Daoy (cell line): Measurements from ENCODE around the gene ZNF296. TPM values are rescaled to one million over a fixed set of nuclear protein-coding genes. Genes with fewer than 3 reads are reported as not detected.

Source experiments
- DNase-seq: peaks from one replicate; pipeline ENCODE4 v3.0.0-alpha.2; 2015; ENCODE audit warnings: low read depth
- total RNA-seq: library from RNA; depleted of rRNA; stranded (reverse); fragments of >200 nt; shearing (Covaris generic); gene quantifications from 2 replicates; pipeline ENCODE4 v1.2.3, GENCODE V29; 2014

ZNF296 gene
- total RNA-seq, 1 experiment from 2014 or later, result not detected

DNA sequence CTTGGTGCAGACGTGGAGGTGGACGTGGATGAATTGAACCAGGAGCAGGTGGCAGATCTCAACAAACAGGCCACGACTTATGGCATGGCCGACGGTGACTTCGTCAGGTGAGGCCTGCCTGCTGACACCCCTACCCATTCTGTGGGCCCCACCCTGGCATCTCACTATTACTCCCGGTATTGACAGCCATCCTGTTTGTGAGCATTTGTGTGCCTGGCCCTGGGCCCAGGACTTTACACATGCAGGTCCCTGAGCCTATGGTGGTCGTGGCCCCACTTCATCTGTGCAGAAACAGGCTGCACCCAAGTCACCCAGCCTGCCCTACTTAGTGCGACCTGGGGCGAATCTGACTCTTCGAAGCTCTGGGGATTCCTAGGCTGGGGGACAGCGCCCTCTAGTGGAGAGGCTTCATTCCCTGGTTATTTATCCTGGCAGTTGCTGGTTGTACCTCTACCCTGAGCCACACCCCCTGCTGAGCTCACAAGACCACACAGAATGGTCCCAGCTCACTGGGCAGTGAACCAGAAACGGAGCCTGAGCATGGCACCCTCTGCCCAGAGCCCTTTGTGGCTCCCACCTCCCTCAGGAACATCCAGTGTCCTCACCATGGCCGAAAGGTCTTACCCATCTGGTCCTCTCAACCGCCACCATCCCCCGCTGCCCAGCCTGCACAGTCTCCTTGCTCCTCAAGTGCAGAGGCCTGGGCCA, 16.9 kb downstream of the ZNF296 start:
- DNase-seq, result peak; percentile 82

DNA sequence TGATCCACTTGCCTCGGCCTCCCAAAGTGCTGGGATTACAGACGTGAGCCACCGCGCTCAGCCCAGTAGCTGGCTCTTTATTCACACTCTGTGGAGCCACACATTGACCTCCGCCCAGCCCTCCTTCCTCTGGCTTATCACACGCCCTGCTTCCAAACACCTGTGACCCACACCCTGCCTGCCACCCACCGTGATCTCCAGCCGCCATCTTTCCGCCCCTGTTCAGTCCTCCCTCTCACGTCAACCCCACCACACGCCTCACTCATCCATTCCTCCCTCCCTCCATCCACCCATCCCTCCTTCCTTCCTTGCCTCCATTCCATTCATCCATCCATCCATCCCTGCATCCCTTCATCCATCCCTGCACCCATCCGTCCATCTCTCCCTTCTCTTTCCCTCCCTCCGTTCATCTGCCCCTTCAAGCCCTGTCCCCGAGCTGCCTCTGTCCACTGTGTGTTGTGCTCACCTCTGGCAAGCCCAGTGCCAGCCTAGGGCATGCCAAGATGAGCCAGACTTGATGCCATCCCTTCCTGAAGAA, 17.6 kb downstream of the ZNF296 start:
- no peak for DNase-seq

DNA sequence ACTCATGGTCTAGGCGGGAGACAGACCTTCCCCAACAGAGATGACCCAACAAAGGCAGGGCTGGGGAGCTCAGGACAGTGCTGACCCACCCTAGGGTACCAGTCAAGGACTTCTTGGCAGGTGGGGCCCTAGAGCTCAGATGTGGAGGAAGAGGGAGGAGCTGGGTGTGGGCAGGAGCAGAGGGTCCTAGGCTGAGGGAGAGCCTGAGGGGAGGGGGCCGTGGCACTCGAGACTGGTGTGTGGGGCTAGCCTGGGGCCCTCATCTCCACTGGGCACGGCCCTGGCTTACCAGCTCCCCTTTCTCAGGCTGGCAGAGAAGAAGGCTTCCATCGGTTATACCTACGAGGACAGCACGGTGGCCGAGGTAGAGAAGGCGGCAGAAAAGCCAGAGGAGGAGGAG, 18.8 kb downstream of the ZNF296 start:
- no peak for DNase-seq

DNA sequence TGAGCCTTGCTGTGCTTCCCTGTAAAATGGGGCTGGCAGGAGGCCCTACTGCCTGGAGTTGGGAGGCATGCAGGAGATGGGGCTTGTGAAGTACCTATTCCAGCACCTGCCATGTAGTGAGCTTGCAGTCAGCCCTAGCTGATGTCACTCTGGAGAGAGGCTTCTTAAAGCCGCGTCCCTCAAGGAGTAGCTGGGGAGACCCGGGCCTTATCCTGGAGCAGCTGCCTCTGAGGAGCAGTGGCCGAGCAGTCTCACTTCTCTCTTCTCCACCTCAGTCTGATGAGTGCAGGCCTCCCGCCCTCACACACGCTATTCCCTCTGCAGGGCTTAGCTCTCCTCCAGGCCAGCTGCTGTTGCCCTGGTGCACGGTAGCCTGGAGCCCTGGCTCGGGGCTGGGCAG, 19.4 kb downstream of the ZNF296 start:
- DNase-seq, result no peak

DNA sequence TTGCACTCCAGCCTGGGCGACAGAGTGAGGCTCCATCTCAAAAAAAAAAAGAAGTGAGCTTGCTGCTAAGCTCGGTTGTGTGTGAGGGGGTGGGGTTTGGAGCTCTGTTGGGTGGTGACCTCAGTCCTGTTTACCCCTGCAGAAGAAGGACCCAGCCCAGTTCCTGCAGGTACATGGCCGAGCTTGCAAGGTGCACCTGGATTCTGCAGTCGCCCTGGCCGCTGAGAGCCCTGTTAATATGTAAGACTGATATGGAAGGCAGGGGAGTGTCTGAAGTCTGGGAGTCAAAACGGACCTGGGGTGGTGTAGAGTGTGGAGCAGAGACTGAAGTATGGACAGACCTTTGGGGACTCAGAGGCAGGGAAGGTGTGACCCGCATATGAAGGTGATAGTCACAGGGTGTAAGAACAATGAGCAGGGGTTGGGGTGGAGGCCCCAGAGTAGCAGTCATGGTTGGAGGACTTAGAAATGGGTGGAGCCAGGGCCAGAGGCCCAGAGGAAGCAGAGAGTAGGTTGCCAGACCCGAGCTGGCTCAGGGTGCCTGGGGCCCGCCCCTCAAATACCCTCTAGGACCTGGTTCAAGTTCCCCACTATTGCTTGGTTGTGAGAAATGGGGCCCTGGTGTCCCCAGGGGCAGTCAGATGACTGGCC, 24.2 kb downstream of the ZNF296 start:
- DNase-seq, result no peak

DNA sequence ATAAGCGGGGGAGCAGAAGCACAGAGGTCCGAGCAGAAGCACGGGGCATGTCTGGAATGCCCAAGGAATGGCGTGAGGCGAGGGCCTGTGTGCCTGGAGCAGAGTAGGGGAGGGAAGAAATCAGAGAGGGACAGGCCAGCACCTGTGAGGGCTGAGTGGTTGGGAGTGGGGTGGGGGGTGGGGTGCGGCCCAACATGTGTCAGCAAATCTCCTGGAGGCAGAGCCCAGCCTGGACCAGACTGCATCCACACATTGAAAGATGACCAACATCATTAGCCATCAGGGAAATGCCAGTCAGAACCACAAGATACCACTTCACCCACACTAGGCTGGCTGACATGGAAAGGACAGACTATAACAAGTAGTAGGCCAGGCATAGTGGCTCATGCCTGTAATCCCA, 26.2 kb downstream of the ZNF296 start:
- no peak for DNase-seq

DNA sequence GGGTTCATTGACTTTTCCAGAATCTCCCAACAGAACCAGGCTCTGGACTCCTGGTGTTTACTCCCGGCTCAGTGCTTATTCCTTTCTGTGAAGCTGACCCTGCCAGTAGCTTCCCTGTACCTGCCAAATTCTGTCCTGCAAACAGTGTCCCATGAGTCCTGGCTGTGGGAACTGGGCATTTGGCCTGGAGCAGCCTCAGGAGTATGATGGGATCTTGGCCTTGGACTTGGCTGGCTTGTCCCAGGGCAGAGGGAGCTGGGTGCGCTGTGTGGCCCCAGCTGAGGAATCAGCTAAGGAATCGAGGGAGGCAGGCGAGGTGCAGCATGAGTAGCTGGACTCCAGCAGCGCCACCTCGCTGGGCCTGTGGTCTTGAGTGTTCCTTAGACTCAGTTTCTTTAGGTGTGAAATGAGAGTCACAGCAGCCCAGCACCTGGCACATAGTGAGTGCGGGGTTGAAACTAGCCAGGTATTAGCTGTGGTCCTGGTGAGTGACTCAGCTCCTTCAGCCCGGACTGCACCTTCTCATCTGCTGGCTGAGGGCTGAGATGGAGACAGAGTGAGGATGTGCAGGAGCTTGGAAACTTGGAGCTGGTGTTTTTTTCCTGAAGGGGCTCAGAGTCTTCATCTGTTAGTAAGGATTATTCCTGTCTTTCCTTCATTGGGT, 27.1 kb downstream of the ZNF296 start:
- no peak for DNase-seq

DNA sequence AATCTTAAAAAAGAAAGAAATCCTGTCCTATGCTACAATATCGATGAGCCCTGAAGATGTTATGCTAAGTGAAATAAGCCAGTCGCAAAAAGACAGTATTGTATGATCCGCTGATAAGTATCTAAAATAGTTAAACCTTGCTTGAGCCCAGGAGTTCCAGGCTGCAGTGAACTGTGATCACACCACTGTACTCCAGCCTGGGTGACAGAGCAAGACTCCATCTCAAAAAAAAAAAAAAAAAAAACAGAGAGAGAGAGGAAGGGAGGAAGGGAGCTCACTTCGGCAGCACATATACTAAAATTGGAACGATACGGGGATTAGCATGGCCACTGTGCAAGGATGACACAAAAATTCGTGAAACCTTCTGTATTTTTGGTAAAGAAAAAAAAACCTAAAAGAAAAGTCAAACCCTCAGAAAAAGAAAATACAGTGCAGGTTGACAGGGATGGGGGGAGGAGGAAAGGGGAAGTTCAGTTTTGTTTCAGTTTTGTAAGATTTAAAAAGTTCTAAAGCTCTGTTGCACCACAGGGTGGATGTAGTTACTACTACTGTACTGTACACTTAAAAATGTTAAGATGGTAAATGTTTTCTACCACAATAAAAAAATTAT, 29.0 kb downstream of the ZNF296 start:
- no peak for DNase-seq

DNA sequence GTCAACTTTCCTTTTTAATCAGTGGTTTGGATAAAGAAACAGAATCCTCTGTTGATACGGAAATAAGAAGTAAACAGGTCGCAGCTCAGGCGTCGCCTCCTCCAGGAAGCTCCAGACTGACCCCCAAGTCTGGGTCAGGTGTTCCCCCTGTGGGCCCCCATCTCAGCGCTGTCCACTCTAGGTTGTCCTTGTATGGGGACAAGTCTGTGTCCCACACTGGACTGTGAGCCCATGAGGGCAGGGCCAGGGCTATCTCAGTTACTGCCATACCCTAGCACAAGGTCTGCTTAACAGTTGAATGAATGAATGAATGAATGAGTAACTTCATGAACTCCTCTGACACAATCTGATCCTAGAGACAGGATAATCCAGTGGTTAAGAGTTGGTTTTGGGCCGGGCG, 29.9 kb downstream of the ZNF296 start:
- DNase-seq, result no peak

DNA sequence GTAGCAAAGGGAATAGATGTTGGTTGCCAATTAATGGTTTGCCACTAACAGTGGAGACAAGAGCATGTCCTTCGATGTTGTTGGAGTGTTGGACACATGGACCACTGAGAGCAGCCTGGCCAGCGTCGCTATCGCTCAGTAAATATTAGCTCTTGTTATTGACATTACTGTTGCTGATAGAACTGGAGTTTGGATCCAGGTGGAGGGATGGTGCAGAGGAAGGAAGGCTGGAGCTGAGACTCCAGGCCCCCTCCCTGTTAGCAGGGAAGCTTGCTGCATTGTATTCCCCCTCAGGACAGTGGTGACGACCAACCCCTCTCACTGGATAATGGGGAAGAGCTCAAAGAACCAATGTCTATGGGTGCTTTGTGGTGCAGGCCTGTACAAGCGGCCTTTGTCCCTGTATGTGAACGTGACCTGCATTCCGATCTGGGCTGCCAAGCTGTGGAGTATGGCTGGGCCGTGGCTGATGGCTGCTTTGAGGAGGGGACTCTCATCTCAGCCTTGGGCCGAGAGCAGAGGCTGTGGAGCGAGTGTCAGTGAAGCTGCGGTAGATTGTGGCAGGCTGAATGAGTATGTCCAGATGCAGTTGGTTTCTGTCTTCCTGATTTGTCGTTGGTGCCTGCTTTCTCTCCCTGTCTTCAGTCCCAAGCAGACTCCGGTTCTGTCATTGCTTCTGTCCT, 30.5 kb downstream of the ZNF296 start:
- DNase-seq, result no peak

DNA sequence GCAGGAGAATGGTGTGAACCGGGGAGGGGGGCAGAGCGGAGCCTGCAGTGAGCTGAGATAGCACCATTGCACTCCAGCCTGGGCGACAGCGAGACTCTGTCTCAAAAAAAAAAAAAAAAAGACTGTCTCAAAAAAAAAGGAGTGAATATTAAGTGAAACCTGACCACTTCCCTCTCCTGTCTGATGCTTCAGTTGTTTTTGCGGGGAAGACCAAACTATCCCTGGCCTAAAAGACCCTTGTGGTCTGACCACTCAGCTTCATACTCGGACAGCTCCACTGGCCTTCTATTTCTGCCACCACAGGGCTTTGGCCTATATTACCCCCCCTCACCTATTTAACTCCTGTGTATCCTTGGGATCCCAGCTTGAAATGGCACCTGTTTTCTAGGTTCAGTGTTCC, 35.2 kb downstream of the ZNF296 start:
- no peak for DNase-seq

DNA sequence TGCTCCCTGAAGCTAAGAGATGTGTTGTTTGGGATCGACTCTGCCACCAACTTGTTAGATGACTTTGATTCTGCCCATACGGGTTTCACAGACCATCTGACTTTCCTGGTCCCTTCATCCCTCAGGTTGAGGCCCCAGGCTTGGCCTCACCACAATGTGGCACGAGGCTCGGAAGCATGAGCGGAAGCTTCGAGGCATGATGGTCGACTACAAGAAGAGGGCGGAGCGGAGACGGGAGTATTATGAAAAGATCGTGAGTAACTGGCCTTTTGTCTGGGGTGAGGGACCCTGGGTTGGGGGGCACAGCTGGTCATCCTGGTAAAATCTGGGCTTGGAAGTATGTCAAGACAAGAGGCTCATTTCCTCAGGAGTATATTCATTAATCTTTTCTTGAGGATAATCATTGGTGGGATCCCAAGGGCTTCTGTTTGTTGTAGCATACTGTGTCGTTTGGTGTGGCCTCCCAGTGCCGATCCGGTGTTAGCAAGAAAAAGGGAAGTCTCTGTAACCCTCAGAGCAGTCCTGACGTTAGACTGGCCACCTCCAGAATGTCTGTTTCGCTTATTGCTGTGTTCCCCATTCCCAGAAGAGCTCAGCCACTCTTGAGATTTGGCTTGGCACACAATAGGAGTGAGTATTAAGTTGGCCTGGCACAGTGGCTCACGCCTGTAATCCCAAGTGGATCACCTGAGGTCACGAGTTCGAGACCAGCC, 36.1 kb downstream of the ZNF296 start:
- no peak for DNase-seq

DNA sequence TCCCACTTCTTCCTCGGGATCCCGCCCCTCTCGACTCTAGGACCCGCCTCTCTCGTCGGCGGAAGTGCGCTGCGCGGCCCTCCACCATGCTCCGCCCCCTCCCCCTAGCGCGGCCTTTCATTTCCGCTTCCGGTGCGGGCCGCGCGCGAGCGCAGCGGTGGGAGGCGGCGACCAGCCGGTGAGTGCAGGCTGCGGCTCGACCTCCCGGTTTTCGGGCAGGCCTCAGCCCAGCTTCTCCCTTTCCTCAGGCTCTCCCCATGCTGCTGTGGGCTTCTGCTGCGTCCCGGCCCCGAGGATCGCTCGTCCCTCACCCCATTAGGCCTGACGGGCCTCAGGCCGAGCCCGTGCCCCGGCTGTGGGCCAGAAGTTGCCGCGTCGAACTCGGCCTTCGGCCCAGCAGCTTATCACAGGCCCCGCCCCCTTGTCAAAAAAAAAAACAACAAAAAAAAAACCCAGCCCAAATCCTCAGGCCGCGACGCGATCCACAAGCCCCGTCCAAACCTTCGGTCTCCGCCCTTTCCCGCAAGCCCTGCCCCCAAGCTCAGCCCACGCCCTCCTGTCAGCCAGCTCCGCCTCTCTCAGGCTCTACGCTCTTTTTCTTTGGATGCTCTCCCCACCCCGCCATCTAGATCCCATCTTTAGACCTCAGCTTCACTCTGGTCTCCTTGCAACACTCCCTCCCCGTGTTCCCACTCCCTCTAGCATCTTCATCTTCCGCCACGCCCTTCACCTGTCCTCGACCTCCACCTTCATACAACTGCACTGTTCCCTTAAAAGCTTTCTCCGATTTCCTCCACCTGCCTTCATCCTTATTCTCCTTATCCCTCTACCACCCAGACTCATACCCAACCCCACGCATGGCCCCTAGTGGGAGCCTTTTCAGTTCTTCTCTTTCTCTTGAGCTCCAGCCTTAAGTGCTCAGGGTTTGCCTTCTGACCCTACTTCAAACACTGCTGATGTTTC, 37.1 kb downstream of the ZNF296 start, which contains the start of gene CLASRP:
Gene CLASRP, plus strand, starts transcription at position 115 of the 963 bp plus-strand sequence. CDS start 1,168 bp downstream, outside the sequence.
- DNase-seq, result peak; percentile 94

DNA sequence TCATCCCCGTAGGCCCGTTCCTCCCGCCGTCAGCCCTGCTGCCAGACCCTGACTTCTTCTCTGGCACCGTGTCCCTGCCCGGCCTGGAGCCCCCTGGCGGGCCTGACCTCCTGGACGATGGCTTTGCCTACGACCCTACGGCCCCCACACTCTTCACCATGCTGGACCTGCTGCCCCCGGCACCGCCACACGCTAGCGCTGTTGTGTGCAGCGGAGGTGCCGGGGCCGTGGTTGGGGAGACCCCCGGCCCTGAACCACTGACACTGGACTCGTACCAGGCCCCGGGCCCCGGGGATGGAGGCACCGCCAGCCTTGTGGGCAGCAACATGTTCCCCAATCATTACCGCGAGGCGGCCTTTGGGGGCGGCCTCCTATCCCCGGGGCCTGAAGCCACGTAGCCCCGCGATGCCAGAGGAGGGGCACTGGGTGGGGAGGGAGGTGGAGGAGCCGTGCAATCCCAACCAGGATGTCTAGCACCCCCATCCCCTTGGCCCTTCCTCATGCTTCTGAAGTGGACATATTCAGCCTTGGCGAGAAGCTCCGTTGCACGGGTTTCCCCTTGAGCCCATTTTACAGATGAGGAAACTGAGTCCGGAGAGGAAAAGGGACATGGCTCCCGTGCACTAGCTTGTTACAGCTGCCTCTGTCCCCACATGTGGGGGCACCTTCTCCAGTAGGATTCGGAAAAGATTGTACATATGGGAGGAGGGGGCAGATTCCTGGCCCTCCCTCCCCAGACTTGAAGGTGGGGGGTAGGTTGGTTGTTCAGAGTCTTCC, 38.7 kb downstream of the ZNF296 start:
- DNase-seq, result no peak

DNA sequence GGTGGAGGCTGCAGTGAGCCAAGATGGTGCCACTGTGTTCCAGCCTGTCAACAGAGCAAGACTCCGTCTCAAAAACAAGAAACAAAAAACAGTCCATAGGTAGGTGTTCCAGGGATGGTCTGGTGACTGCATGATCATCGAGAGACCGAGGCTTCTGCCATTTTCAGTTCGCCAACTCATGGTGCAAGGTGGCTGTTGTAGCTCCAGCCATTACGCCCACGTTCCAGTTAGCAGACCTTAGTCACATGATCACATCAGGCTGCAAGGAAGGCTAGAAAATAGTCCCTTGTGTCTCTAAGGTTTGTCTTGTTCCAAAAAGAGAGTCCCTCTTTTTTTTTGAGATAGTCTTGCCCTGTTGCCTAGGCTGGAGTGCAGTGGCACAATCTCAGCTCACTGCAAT, 40.5 kb downstream of the ZNF296 start:
- no peak for DNase-seq

DNA sequence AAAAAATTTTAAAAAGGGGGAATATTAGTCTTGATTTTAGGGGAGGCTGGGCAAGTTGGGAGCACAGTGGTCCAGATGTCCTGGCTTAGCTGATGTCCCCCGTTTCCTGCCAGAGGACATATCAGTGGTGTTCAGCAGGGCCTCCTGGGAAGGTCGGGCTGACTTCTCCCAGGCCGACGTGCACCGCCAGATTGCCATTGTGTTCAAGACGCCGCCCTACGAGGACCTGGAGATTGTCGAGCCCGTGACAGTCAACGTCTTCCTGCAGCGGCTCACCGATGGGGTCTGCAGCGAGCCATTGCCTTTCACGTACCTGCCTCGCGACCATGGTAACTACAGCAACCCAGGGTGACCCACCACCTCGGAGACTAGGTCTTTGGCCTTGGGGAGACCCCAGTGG, 43.9 kb downstream of the ZNF296 start:
- DNase-seq, result no peak

DNA sequence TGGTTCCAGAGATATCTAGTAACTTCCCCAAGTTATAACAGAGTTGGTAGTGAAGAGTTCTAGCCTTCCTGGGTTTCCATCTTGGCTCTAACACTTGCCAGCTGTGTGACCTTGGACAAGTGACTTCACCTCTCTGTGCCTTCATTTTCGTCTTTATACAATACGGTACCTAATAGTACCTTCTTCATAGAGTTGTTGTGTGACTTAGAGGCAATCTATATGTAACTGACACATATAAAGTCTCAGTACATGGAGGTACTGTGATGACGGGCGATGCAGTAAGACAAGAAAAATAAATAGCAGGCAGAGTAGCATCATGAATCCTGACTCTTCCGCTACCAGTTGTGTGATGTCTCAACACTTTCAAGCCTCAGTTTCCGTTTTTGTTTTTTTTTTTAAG, 45.5 kb downstream of the ZNF296 start:
- DNase-seq, result no peak

DNA sequence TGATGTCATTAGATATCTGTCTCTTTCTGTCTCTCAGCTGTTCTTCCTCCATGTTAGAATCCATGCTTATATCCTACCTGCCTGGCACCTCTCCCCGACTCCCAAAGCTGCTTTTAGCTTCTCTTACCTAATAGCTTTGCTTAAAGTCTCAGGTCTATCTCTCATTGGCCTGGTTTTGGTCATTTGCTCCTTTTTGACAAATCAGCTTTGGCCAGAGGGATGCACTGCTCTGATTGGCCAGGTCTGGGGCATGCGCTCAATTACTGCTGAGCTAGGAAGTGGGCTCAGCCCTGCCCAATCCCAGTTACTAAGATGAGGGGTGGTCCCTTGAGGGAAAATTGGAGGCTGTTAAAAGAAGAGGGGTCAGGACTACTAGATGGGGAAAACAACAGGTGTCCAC, 48.9 kb downstream of the ZNF296 start:
- DNase-seq, result no peak

DNA sequence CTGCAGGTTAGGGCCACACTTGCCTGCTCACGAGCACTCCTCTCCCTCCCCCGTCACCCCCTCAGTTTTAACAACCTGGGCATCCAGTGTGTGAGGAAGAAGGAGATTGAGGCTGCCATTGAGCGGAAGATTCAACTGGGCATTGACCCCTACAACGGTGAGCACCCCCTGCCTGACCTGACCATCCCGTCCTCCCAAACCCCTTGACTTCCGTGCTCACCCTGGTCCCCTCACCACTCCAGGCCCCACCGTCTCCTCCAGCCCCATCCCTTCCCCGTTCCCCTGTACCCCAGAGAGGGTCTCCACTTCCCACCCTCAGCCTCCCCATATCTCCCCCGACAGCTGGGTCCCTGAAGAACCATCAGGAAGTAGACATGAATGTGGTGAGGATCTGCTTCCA, 51.0 kb downstream of the ZNF296 start:
- no peak for DNase-seq
